Gastrocnemius medialis (tissue), 4 donors: ENCODE results near the gene DIP2C.

Source experiments
- CTCF ChIP-seq, 5 experiments: fragments of 450-650 bp in 3 of 5; fragments of 200-600 bp in 2 of 5; sonication (generic) in 2 of 5; IDR thresholded peaks in 4 of 5; conservative IDR thresholded peaks in 1 of 5; 1 replicate in 4 of 5; 2 replicates in 1 of 5; pipeline ENCODE4 v1.5.1; 2016 to 2019; ENCODE audit warnings: antibody characterized with exemption in 5 of 5, mild to moderate bottlenecking in 3 of 5, moderate library complexity in 3 of 5
- POLR2A ChIP-seq, 2 donors: fragments of 450-650 bp; IDR thresholded peaks; one replicate each; pipeline ENCODE4 v1.6.1; 2017; ENCODE audit warnings: antibody characterized with exemption in 2 of 2, mild to moderate bottlenecking in 2 of 2, moderate library complexity in 2 of 2

DNA sequence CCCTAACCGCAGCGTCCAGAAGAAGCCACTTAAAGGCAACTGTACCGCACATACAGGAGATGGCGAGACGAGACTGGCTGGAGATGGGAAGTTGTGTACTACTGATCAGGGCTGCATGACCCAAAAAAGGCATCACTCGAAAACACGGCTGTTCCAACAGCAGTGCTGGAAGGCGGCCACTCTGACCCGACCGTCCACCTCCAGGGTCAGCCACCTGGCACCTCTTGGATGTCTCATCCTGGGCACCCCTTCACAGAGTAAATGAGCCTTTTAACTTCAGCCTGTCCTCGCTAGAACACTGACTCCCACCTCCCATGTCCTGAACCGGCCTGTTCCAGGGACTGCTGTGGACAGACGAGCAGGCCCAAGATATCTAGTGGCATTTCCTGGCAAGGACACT lies 180.7 kb downstream of the DIP2C start:
- TF ChIP-seq POLR2A (IDR thresholded peaks at IDR 0.05) (no peak), CTCF (IDR thresholded peaks at IDR 0.05 in 4 of 5, conservative IDR thresholded peaks at IDR 0.05 in 1 of 5) (no peak)
